ENCODE data around the gene MARCHF11. TPM values are rescaled to one million over a fixed set of nuclear protein-coding genes. Genes with fewer than 3 reads are reported as not detected.
A peak's percentile ranks its signal among the peaks of the same experiment; 100 is the strongest.

MARCHF11 gene
- total and polyA plus RNA-seq, 2 experiments from 2014 or later: 0.17 to 1.5 TPM

DNA sequence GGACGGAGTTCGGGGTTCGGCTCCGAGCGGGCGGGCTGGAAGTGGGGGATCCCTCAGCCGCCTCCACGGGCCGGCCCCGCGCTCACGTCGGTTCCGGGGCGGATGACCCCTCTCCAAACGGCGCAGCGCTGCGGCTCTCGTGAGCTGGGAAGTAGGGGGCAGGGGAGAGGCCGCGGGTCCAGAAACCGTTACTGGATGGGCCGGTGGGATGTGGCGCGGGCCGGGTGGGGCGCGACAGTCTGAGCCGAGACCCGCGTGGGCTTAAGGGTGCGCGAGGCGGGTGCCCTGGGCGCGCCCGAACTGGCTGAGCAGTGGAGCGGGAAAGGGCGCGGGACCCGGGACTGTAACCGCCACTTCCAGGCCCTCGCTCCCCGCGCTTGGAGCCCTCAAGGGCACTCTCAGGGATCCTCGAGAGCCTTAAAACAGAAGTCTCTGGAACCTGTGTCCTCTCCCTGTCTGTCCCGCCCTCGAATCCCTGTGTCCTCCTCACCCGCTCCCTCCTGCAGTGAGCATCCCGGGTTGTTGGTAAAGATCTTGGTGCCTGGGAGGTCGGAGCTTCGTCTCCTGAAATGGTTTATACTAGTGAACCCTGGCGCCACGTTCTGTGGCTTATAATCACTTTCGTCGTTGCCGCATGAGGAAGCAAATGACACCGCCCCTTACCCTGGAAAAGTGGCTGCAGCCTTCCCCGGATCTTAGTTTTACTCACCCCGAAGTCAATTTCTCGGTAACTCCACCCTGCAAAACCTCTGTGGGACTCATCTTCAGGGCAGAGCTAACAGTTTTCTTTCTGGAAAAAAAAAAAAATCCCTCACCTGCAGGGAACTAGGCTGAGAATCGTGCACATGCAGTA lies 571 bp upstream of the MARCHF11 start:
- H3K27me3 ChIP-seq (ENCODE audit: insufficient read depth): peaks cover 54% of the 10 kb centered on the region
- DNase-seq (ENCODE audit: low spot score) (peak; percentile 61), ATAC-seq (peak; percentile 66)
- peak overlapping the region; percentile 97 for H2AFZ ChIP-seq
- H3K9me2 ChIP-seq (ENCODE audit: insufficient read depth): no peaks in the 10 kb centered on the region
- no peak for TF ChIP-seq JUNB (IDR thresholded peaks at IDR 0.05; ENCODE audit: unreplicated experiment)
- TF ChIP-seq, protein P1, sequence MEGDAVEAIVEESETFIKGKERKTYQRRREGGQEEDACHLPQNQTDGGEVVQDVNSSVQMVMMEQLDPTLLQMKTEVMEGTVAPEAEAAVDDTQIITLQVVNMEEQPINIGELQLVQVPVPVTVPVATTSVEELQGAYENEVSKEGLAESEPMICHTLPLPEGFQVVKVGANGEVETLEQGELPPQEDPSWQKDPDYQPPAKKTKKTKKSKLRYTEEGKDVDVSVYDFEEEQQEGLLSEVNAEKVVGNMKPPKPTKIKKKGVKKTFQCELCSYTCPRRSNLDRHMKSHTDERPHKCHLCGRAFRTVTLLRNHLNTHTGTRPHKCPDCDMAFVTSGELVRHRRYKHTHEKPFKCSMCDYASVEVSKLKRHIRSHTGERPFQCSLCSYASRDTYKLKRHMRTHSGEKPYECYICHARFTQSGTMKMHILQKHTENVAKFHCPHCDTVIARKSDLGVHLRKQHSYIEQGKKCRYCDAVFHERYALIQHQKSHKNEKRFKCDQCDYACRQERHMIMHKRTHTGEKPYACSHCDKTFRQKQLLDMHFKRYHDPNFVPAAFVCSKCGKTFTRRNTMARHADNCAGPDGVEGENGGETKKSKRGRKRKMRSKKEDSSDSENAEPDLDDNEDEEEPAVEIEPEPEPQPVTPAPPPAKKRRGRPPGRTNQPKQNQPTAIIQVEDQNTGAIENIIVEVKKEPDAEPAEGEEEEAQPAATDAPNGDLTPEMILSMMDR (conservative IDR thresholded peaks at IDR 0.05; ENCODE audit: low read depth in 2 of 2): no peak
- H3K4me1 ChIP-seq (ENCODE audit: insufficient read depth): 0 out of 2 replicates have a peak, but pooled peaks cover 11% of the 10 kb centered on the region
- H3K4me3 ChIP-seq: peak overlapping the region; percentile 70
- H3K36me3 ChIP-seq (ENCODE audit: insufficient read depth): no peaks in the 10 kb centered on the region
- H3K9me3 Mint-ChIP-seq: no peaks in the 10 kb centered on the region; the same call in 2 of the 3 replicates
- peak overlapping the region; percentile 79 for H3K4me3 Mint-ChIP-seq
- H3K79me2 ChIP-seq (replicated peaks; ENCODE audit: insufficient read depth): no peaks in the 10 kb centered on the region
- peaks cover 8% of the 10 kb centered on the region for H3K4me1 Mint-ChIP-seq
- no peak overlapping the region for H3K27ac ChIP-seq (ENCODE audit: low read depth)
- no peak overlapping the region for H3K27ac Mint-ChIP-seq
- H3K4me2 ChIP-seq: peak overlapping the region; percentile 95
- H4K20me1 ChIP-seq (replicated peaks; ENCODE audit: insufficient read depth): 0 out of 2 replicates have a peak, but pooled peaks cover 5% of the 10 kb centered on the region
- peaks cover 3% of the 10 kb centered on the region; the same call in 1 of the 3 replicates for H3K36me3 Mint-ChIP-seq (ENCODE audit: low read depth)
- H3F3A ChIP-seq (replicated peaks; ENCODE audit: low read depth): peaks cover 3% of the 10 kb centered on the region; the same call in 1 of the 2 replicates
- H3K27me3 Mint-ChIP-seq (ENCODE audit: insufficient read depth, low read depth, poor library complexity): peaks cover 31% of the 10 kb centered on the region

DNA sequence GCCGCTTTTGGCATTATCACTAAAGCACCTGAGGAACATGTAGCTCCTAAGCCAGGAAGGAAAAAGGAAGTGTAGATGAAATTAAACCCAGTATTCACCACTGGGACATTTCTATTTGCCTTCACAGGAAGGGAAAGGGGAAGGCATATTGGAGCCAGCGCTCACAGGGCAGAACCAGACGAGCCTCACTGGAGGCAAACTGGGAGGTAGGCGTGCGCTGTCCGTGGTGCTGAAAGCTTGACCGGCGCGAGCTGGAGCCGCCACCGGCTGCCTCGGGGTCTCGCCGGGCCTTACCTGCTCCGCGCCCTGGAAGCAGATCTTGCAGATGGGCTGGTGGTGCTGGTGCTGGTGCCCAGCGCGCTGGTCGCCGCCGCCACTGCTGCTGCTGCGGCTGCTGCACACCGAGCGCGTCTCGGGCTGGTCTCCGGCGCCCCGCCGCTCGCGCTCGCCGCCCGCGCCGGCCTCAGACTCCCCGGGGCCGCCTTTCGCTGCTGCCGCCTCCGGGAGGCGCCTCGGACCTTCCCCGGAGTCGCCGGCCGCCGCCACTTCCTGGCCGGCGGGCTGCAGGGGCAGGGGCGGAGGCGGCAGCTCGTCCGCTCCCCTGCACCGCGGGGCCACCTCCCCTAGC lies 732 bp downstream of the MARCHF11 start:
- DNase-seq (ENCODE audit: low spot score) (peak; percentile 95), ATAC-seq (peak; percentile 87)
- peaks cover 54% of the 10 kb centered on the region for H3K27me3 ChIP-seq (ENCODE audit: insufficient read depth)
- no peak overlapping the region for H2AFZ ChIP-seq
- Mint-ChIP-seq H3K27ac (no peak overlapping the region), H3K36me3 (ENCODE audit: low read depth) (peaks cover 3% of the 10 kb centered on the region; the same call in 1 of the 3 replicates), H3K4me1 (peaks cover 8% of the 10 kb centered on the region), H3K9me3 (no peaks in the 10 kb centered on the region; the same call in 2 of the 3 replicates), H3K4me3 (peak overlapping the region; percentile 66), H3K27me3 (ENCODE audit: insufficient read depth, low read depth, poor library complexity) (peaks cover 31% of the 10 kb centered on the region)
- peaks cover 3% of the 10 kb centered on the region; the same call in 1 of the 2 replicates for H3F3A ChIP-seq (replicated peaks; ENCODE audit: low read depth)
- no peaks in the 10 kb centered on the region for H3K36me3 ChIP-seq (ENCODE audit: insufficient read depth)
- no peaks in the 10 kb centered on the region for H3K9me2 ChIP-seq (ENCODE audit: insufficient read depth)
- no peak overlapping the region for H3K27ac ChIP-seq (ENCODE audit: low read depth)
- no peaks in the 10 kb centered on the region for H3K79me2 ChIP-seq (replicated peaks; ENCODE audit: insufficient read depth)
- peak overlapping the region; percentile 75 for H3K4me2 ChIP-seq
- 0 out of 2 replicates have a peak, but pooled peaks cover 5% of the 10 kb centered on the region for H4K20me1 ChIP-seq (replicated peaks; ENCODE audit: insufficient read depth)
- H3K4me1 ChIP-seq (ENCODE audit: insufficient read depth): 0 out of 2 replicates have a peak, but pooled peaks cover 11% of the 10 kb centered on the region
- H3K4me3 ChIP-seq: peak overlapping the region; percentile 70
- TF ChIP-seq, protein P1 (conservative IDR thresholded peaks at IDR 0.05; ENCODE audit: low read depth in 2 of 2): peak in 1 of 2 experiments; percentile 36; a peak in 2 of 4 replicates
- TF ChIP-seq CREB1 (CRISPR knock-in tag; IDR thresholded peaks at IDR 0.05; ENCODE audit: low read depth): peak; percentile 24; the same call in 1 of the 2 replicates
- TF ChIP-seq, protein P2, sequence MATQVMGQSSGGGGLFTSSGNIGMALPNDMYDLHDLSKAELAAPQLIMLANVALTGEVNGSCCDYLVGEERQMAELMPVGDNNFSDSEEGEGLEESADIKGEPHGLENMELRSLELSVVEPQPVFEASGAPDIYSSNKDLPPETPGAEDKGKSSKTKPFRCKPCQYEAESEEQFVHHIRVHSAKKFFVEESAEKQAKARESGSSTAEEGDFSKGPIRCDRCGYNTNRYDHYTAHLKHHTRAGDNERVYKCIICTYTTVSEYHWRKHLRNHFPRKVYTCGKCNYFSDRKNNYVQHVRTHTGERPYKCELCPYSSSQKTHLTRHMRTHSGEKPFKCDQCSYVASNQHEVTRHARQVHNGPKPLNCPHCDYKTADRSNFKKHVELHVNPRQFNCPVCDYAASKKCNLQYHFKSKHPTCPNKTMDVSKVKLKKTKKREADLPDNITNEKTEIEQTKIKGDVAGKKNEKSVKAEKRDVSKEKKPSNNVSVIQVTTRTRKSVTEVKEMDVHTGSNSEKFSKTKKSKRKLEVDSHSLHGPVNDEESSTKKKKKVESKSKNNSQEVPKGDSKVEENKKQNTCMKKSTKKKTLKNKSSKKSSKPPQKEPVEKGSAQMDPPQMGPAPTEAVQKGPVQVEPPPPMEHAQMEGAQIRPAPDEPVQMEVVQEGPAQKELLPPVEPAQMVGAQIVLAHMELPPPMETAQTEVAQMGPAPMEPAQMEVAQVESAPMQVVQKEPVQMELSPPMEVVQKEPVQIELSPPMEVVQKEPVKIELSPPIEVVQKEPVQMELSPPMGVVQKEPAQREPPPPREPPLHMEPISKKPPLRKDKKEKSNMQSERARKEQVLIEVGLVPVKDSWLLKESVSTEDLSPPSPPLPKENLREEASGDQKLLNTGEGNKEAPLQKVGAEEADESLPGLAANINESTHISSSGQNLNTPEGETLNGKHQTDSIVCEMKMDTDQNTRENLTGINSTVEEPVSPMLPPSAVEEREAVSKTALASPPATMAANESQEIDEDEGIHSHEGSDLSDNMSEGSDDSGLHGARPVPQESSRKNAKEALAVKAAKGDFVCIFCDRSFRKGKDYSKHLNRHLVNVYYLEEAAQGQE (IDR thresholded peaks at IDR 0.05; ENCODE audit: unreplicated experiment): peak; percentile 98

Measured in GM23338 (cell line).